GM19324 (cell line): ENCODE results near the gene FITM1.
A peak's percentile ranks its signal among the peaks of the same experiment; 100 is the strongest.

Experiments used
- ATAC-seq: cut with Tn5 transposase; IDR thresholded peaks from one replicate; pipeline ENCODE4 v1.9.1; 2021; ENCODE audit warnings: mild to moderate bottlenecking, moderate library complexity; ENCODE audit not compliant: unreplicated experiment, low FRiP score

FITM1 gene

GRCh38 chr14:24155100-24155499 is 24.6 kb downstream of the FITM1 start:
- ATAC-seq = no peak

DNA sequence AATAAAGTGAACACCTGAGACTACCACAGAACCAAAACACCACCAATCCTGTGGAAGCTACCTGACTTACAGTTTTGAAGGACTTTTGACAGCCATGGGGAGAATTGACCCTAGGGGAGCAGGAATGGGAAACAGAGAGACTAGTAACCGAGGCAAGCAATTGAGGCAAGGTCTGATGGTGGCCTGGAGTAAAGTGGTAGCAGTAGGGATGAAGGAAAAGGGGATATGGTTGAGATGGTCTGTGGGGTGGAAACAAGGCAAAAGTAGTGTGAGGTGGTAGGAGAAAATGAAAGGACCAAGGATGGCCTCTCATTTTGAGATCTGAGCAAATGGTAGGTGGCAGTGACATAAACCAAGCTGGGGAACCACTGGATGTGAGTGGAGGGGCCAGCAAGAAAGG is 26.4 kb downstream of the FITM1 start:
- no peak for ATAC-seq

- ATAC-seq = no peak
Measured at GRCh38 chr14:24157331-24157730, 26.9 kb downstream of the FITM1 start.

DNA sequence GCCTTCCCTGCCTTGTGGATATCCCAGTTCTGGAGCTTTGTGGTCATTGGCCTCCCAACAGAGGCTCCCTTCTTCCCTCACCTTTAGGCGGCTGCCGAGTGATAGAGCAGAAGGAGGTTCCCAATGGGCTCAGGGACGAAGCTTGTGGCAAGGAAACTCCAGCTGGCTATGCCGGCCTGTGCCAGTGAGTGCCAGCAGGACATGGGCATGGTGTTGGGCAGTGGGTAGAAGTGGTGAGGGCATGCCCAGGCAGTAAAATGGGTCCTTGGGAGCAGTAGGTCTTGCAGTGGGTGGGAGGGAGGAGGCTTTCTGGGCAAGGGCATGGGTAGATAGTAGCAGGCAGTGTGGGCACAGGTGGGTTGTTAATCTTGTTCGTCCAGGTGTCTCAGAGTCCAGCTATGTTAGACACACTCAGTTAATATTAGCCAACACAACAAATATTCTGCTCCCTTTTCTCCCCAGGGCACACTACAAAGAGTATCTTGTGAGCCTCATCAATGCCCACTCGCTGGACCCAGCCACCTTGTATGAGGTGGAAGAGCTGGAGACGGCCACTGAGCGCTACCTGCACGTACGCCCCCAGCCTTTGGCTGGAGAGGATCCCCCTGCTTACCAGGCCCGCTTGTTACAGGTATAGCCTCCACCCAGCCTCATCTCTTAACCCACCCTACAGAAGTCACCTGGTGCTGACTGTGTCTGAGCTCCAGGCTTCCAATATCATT is 29.5 kb downstream of the FITM1 start:
- ATAC-seq = no peak

GRCh38 chr14:24160499-24160849 is 30.0 kb downstream of the FITM1 start:
- ATAC-seq = no peak

DNA sequence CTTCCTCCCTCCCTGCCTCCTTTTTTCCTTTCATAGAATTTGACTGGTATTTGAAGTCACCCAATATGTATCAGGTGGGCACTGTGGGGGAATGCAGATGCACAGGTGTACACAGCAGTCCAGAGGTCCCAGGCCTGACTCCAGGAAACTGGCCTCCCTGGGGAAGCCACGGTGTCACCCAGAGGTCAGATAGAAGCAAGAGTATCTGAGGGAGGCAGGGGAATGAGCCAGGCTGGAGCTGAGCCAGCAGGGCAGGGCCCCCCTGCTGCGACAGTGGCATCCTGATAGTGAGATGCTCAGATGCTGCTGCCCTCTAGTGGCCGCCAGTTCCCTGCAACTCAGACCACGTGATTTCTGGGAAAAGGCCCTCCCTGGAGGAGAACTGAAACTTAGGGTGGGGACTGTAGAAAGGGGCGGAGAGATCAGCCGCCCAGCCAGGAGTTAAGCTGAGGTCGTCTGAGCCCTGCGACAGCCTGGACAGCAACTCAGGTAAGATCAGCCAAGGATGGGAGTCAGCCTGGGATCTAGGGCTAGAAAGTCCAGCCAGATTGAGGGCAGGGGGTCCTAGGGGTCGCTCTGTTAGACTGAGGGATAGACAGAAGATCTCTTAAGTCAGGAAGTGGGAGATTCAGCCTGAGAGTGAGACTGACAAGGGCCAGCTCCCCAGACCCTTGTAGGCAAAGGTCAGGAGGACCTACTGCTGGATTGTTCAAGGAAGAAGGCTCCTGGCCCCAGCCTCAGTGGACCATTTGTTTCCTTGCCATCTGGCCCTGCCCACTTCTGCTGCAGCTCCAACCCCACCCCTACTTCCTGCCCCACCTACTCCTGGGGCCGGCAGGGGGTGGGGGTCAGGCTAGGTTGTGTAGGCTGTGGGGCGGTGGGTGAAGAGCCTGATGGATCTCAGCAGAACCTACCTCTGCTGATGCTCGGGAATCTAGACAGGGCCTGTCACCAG is 30.7 kb downstream of the FITM1 start, which contains the start of gene IRF9:
Gene IRF9 (plus strand): TSS at position 416 of the 955 bp plus-strand sequence. CDS start 880 bp downstream, outside the sequence.
- peak; percentile 83 for ATAC-seq

DNA sequence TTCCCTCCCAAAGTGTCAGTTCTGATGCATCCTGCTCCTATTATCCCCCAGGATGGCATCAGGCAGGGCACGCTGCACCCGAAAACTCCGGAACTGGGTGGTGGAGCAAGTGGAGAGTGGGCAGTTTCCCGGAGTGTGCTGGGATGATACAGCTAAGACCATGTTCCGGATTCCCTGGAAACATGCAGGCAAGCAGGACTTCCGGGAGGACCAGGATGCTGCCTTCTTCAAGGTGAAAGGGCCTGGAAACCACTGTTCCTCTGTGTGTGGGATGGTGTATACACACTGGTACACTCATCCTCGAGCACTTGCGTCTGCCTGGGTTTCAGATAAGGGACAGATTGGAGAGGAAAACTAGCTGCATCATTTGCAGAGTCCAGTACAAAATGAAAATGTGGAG is 31.6 kb downstream of the FITM1 start:
- ATAC-seq = no peak

DNA sequence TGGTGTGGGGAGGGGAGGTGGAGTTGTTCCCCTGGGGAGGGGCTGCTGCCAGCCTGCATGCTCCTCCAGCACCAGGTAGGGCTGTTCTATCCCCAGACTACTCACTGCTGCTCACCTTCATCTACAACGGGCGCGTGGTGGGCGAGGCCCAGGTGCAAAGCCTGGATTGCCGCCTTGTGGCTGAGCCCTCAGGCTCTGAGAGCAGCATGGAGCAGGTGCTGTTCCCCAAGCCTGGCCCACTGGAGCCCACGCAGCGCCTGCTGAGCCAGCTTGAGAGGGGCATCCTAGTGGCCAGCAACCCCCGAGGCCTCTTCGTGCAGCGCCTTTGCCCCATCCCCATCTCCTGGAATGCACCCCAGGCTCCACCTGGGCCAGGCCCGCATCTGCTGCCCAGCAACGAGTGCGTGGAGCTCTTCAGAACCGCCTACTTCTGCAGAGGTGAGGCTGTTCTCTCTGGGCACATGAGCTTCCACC is 34.1 kb downstream of the FITM1 start:
- no peak for ATAC-seq

- no peak for ATAC-seq
Measured at GRCh38 chr14:24165785-24166184, 35.3 kb downstream of the FITM1 start.

DNA sequence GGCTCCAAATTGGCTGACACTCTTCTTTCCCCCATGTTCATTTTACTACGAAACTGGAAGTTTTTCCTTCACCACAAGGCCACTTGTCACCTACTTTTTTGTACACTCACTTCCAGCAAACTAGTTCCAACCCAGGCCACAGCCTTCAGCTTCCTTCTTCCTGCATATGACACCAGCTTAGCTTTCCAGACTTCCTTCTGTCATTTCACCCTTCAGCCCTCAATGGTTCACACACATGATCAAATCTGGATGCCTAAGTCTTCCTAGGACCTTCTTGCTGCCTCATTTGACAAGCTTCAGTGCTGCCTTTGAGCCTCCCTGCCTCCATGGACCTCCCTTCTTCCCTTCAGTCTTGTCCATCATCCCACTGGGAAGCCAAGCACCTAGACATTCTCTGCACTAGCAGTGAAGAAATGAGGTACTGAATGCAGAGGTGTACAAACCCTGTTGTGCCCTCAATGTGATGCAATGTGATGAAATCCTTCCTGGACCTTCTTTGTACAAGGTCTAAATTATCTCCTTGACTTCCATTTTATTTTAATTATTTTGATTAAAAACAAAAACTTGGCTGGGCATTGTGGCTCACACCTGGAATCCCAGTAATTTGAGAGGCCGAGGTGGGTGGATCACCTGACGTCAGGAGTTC is 37.1 kb downstream of the FITM1 start:
- ATAC-seq = no peak

- ATAC-seq = peak; percentile 83
Measured at GRCh38 chr14:24171422-24172260, 41.2 kb downstream of the FITM1 start, which contains the start of gene REC8. Gene REC8, plus strand, starts transcription at chr14:24172080. Its CDS starts 473 bp downstream, at chr14:24172553.

GRCh38 chr14:24172261-24172860 is 41.9 kb downstream of the FITM1 start:
- no peak for ATAC-seq

DNA sequence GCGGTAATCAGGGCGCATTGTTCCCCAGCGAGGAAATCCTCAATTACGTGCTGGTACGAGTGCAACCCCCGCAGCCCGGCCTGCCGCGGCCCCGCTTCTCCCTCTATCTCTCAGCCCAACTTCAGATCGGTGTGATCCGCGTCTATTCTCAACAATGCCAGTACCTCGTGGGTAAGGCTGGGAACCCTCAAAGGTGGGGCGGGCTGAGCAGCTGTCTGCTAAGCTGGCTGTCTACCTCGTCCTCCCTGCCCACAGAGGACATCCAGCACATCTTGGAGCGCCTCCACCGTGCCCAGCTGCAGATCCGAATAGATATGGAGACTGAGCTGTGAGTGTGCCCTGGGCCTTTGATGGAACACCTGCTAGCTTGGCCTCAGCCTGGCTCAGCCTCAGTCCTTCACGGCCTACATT is 42.4 kb downstream of the FITM1 start:
- ATAC-seq = no peak

GRCh38 chr14:24176599-24176998 is 46.1 kb downstream of the FITM1 start:
- no peak for ATAC-seq

GRCh38 chr14:24177041-24177825 is 46.8 kb downstream of the FITM1 start:
- ATAC-seq = no peak

GRCh38 chr14:24177891-24178290 is 47.4 kb downstream of the FITM1 start:
- no peak for ATAC-seq

GRCh38 chr14:24178399-24179178 is 48.1 kb downstream of the FITM1 start:
- no peak for ATAC-seq
